SK-N-MC (cell line): ENCODE results near the gene SPG21.

Source experiments
- EZH2 ChIP-seq: fragments of 200-600 bp; sonication (generic); IDR thresholded peaks from one replicate; pipeline ENCODE4 v1.6.1; 2017; ENCODE audit warnings: antibody characterized with exemption
- POLR2AphosphoS5 ChIP-seq: IDR thresholded peaks from 2 replicates; pipeline ENCODE4 v1.6.1; 2012; ENCODE audit warnings: mild to moderate bottlenecking, low read depth, low read length, borderline replicate concordance

DNA sequence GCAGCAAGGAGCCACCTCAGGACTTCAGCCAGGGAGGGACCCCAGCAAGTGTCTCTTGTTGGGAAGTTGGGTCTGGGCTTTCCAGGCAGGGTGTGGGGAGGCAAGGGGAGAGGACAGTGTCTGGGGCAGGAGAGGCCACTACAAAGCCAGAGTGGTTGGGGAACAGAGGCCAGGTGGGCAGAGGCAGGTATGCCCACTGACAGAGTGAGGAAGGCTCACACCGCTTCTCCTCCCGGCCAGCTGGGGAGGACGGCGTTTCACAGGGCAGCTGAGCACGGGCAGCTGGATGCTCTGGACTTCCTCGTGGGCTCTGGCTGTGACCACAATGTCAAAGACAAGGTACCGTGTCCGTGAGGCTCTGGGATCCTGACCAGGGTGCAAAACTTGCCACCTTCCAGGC, 63.1 kb downstream of the SPG21 start:
- TF ChIP-seq POLR2AphosphoS5 (no peak), EZH2 (no peak)
